Neural progenitor cell (in vitro differentiated cells): ENCODE results near the gene DSCAML1. TPM values are rescaled to one million over a fixed set of nuclear protein-coding genes. Genes with fewer than 3 reads are reported as not detected.
A peak's percentile ranks its signal among the peaks of the same experiment; 100 is the strongest.

Source experiments
- DNase-seq: peaks from one replicate; pipeline ENCODE4 v3.0.0-alpha.2; 2016; ENCODE audit warnings: low spot score
- H2AFZ ChIP-seq: fragments of 200-600 bp; sonication (generic); replicated peaks from 2 replicates; pipeline ENCODE4 v1.6.1; 2016; ENCODE audit warnings: antibody characterized with exemption
- H3F3A ChIP-seq: fragments of 200-600 bp; sonication (generic); 2 replicates; pipeline ENCODE4 v1.6.1; 2016; ENCODE audit warnings: antibody characterized with exemption, low read depth
- H3K27ac ChIP-seq: fragments of 200-600 bp; sonication (generic); 2 replicates; pipeline ENCODE4 v1.5.1; 2016; ENCODE audit warnings: mild to moderate bottlenecking
- H3K27me3 ChIP-seq: fragments of 200-600 bp; sonication (generic); 2 replicates; pipeline ENCODE4 v1.6.1; 2016; ENCODE audit warnings: mild to moderate bottlenecking, moderate library complexity
- H3K36me3 ChIP-seq: fragments of 200-600 bp; sonication (generic); 2 replicates; pipeline ENCODE4 v1.5.1; 2016
- H3K4me1 ChIP-seq: fragments of 200-600 bp; sonication (generic); 2 replicates; pipeline ENCODE4 v1.6.1; 2016; ENCODE audit warnings: mixed run types
- H3K4me2 ChIP-seq: fragments of 200-600 bp; sonication (generic); 2 replicates; pipeline ENCODE4 v1.6.1; 2016
- H3K4me3 ChIP-seq: fragments of 200-600 bp; sonication (generic); 2 replicates; pipeline ENCODE4 v1.5.1; 2016
- H3K79me2 ChIP-seq: fragments of 200-600 bp; sonication (generic); 2 replicates; pipeline ENCODE4 v1.6.1; 2016; ENCODE audit warnings: low read depth
- H3K9ac ChIP-seq: fragments of 200-600 bp; sonication (generic); 2 replicates; pipeline ENCODE4 v1.6.1; 2016
- H3K9me3 ChIP-seq: fragments of 200-600 bp; sonication (generic); 2 replicates; pipeline ENCODE4 v1.5.1; 2016; ENCODE audit warnings: low read depth
- H4K20me1 ChIP-seq: fragments of 200-600 bp; sonication (generic); 2 replicates; pipeline ENCODE4 v1.6.1; 2016; ENCODE audit warnings: low read depth
- H3K27ac Mint-ChIP-seq: 3 replicates; pipeline ENCODE4 v1.8.0; 2021; ENCODE audit warnings: mixed read lengths
- H3K27me3 Mint-ChIP-seq: 2 replicates; pipeline ENCODE4 v1.8.0; 2022; ENCODE audit warnings: low read depth, mild to moderate bottlenecking, inconsistent platforms, moderate library complexity, mixed read lengths; ENCODE audit not compliant: insufficient read depth
- H3K36me3 Mint-ChIP-seq: 3 replicates; pipeline ENCODE4 v1.8.0; 2021; ENCODE audit warnings: mixed read lengths
- H3K4me1 Mint-ChIP-seq: 3 replicates; pipeline ENCODE4 v1.8.0; 2021; ENCODE audit warnings: mixed read lengths
- H3K4me3 Mint-ChIP-seq: 3 replicates; pipeline ENCODE4 v1.8.0; 2021; ENCODE audit warnings: mild to moderate bottlenecking, moderate library complexity, mixed read lengths
- H3K9me3 Mint-ChIP-seq: 3 replicates; pipeline ENCODE4 v1.8.0; 2020; ENCODE audit warnings: mixed read lengths
- CTCF ChIP-seq: fragments of 200-600 bp; sonication (generic); IDR thresholded peaks from 2 replicates; pipeline ENCODE4 v1.5.1; 2017; ENCODE audit warnings: antibody characterized with exemption, mild to moderate bottlenecking
- EZH2 ChIP-seq: fragments of 200-600 bp; sonication (generic); IDR thresholded peaks from 2 replicates; pipeline ENCODE4 v1.6.1; 2017; ENCODE audit warnings: antibody characterized with exemption, mild to moderate bottlenecking, moderate library complexity
- EZH2phosphoT487 ChIP-seq: fragments of 200-600 bp; sonication (generic); IDR thresholded peaks from 2 replicates; pipeline ENCODE4 v1.6.1; 2017; ENCODE audit warnings: antibody characterized with exemption
- total RNA-seq: library from RNA; depleted of rRNA; stranded (reverse); fragments of >200 nt; gene quantifications from 2 replicates; pipeline ENCODE4 v1.2.3, GENCODE V29; 2015; ENCODE audit warnings: low replicate concordance

DSCAML1 gene
- total RNA-seq, 1 donor from 2014 or later, result 0.06 TPM

GRCh38 chr11:117481036-117481435, 316.0 kb downstream of the DSCAML1 start:
- no peaks in the 10 kb centered on the region for H3F3A ChIP-seq
- no peak overlapping the region for H2AFZ ChIP-seq
- Mint-ChIP-seq H3K4me1 (peaks cover 34% of the 10 kb centered on the region), H3K27me3 (peaks cover 18% of the 10 kb centered on the region), H3K27ac (no peak overlapping the region), H3K36me3 (no peaks in the 10 kb centered on the region), H3K9me3 (no peaks in the 10 kb centered on the region), H3K4me3 (no peak overlapping the region)
- H3K4me2 ChIP-seq, result no peak overlapping the region
- DNase-seq, result no peak
- H3K9ac ChIP-seq, result no peak overlapping the region
- H3K9me3 ChIP-seq, result no peaks in the 10 kb centered on the region
- no peaks in the 10 kb centered on the region for H3K79me2 ChIP-seq
- H4K20me1 ChIP-seq, result no peaks in the 10 kb centered on the region
- H3K27ac ChIP-seq, result no peak overlapping the region
- H3K27me3 ChIP-seq, result no peaks in the 10 kb centered on the region
- H3K4me3 ChIP-seq, result no peak overlapping the region
- H3K36me3 ChIP-seq, result no peaks in the 10 kb centered on the region
- TF ChIP-seq CTCF, result no peak
- TF ChIP-seq EZH2phosphoT487, result no peak
- no peak for TF ChIP-seq EZH2
- peaks cover 26% of the 10 kb centered on the region for H3K4me1 ChIP-seq

GRCh38 chr11:117480221-117480620, 316.8 kb downstream of the DSCAML1 start:
- Mint-ChIP-seq H3K4me3 (no peak overlapping the region), H3K9me3 (no peaks in the 10 kb centered on the region), H3K27me3 (peaks cover 18% of the 10 kb centered on the region)

DNA sequence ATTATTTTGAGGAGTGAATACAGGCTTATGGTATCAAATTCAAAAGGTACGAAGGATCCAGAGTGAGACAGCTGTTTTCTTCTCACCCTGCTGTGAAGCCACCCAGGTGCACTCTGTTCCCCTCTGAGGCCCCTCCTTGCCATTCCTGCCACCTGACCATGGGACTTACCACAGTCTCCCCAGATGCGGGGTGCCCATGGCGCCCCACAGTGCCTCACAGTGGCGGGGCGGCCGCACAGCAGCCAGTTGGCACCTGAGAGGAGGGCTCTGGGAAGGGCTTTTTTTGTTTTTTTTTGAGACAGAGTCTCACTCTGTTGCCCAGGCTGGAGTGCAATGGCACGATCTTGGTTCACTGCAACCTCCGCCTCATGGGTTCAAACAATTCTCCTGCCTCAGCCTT, 317.6 kb downstream of the DSCAML1 start:
- Histone ChIP-seq H3K9ac (no peak overlapping the region), H4K20me1 (no peaks in the 10 kb centered on the region), H3F3A (no peaks in the 10 kb centered on the region), H3K79me2 (no peaks in the 10 kb centered on the region), H3K4me3 (no peak overlapping the region), H3K36me3 (no peaks in the 10 kb centered on the region), H2AFZ (no peak overlapping the region), H3K9me3 (no peaks in the 10 kb centered on the region), H3K4me2 (no peak overlapping the region), H3K27me3 (no peaks in the 10 kb centered on the region), H3K4me1 (peaks cover 23% of the 10 kb centered on the region), H3K27ac (no peak overlapping the region)
- H3K27me3 Mint-ChIP-seq, result peaks cover 15% of the 10 kb centered on the region
- no peak overlapping the region for H3K27ac Mint-ChIP-seq
- H3K9me3 Mint-ChIP-seq, result no peaks in the 10 kb centered on the region
- TF ChIP-seq CTCF (peak; percentile 38), EZH2 (no peak), EZH2phosphoT487 (no peak)
- H3K4me3 Mint-ChIP-seq, result no peak overlapping the region
- H3K4me1 Mint-ChIP-seq, result peaks cover 35% of the 10 kb centered on the region
- no peak for DNase-seq
- H3K36me3 Mint-ChIP-seq, result no peaks in the 10 kb centered on the region

More at GRCh38 chr11:117480221-117480620, 316.8 kb downstream of the DSCAML1 start:
- Histone ChIP-seq H3K4me2 (no peak overlapping the region), H3K27ac (no peak overlapping the region), H3K9ac (no peak overlapping the region), H3K9me3 (no peaks in the 10 kb centered on the region), H3K4me3 (no peak overlapping the region), H3K27me3 (no peaks in the 10 kb centered on the region), H4K20me1 (no peaks in the 10 kb centered on the region), H3K79me2 (no peaks in the 10 kb centered on the region), H2AFZ (no peak overlapping the region), H3F3A (no peaks in the 10 kb centered on the region), H3K4me1 (peaks cover 26% of the 10 kb centered on the region), H3K36me3 (no peaks in the 10 kb centered on the region)
- TF ChIP-seq EZH2phosphoT487 (no peak), CTCF (no peak), EZH2 (no peak)
- no peak for DNase-seq
- no peaks in the 10 kb centered on the region for H3K36me3 Mint-ChIP-seq
- H3K4me1 Mint-ChIP-seq, result peaks cover 39% of the 10 kb centered on the region
- no peak overlapping the region for H3K27ac Mint-ChIP-seq
